ENCODE measurements around the gene ACTRT2.
A peak's percentile ranks its signal among the peaks of the same experiment; 100 is the strongest.

ACTRT2 gene

GRCh38 chr1:3031401-3032221 is 10.3 kb downstream of the ACTRT2 start:
- DNase-seq, result peak in 13 of 51 donors; percentile 20 to 82 (median 40)

GRCh38 chr1:3032371-3033039 is 11.2 kb downstream of the ACTRT2 start:
- no peak for DNase-seq

GRCh38 chr1:3033040-3033789 is 11.9 kb downstream of the ACTRT2 start:
- DNase-seq, result no peak

GRCh38 chr1:3033790-3034090 is 12.5 kb downstream of the ACTRT2 start:
- DNase-seq, result no peak

GRCh38 chr1:3034162-3034561 is 12.9 kb downstream of the ACTRT2 start:
- no peak for DNase-seq

GRCh38 chr1:3034728-3035562 is 13.7 kb downstream of the ACTRT2 start:
- DNase-seq, result peak in 3 of 51 donors; percentile 7 to 52 (median 40)

GRCh38 chr1:3035563-3036446 is 14.5 kb downstream of the ACTRT2 start:
- DNase-seq, result no peak

GRCh38 chr1:3036447-3037280 is 15.4 kb downstream of the ACTRT2 start:
- no peak for DNase-seq

- no peak for DNase-seq
Measured at GRCh38 chr1:3037281-3038040, 16.2 kb downstream of the ACTRT2 start.

GRCh38 chr1:3038113-3038551 is 16.9 kb downstream of the ACTRT2 start:
- no peak for DNase-seq

- no peak for DNase-seq
Measured at GRCh38 chr1:3038571-3039181, 17.4 kb downstream of the ACTRT2 start.

- DNase-seq, result no peak
Measured at GRCh38 chr1:3040004-3040403, 18.7 kb downstream of the ACTRT2 start.

- DNase-seq, result no peak
Measured at GRCh38 chr1:3042481-3042880, 21.2 kb downstream of the ACTRT2 start.

- no peak for DNase-seq
Measured at GRCh38 chr1:3049164-3049563, 27.9 kb downstream of the ACTRT2 start.

GRCh38 chr1:3049905-3050304 is 28.6 kb downstream of the ACTRT2 start:
- DNase-seq, result no peak

- no peak for DNase-seq
Measured at GRCh38 chr1:3050603-3051002, 29.3 kb downstream of the ACTRT2 start.

- no peak for DNase-seq
Measured at GRCh38 chr1:3051270-3052268, 30.3 kb downstream of the ACTRT2 start.
